Activated naive CD8-positive, alpha-beta T cell treated with anti-CD3 and anti-CD28 coated beads, Interleukin-2, amount 50 U/mL, for 16 hours (primary cell): ENCODE measurements around the gene SIGLEC10.
A peak's percentile ranks its signal among the peaks of the same experiment; 100 is the strongest.

Experiments
- DNase-seq: peaks from one replicate; pipeline ENCODE4 v3.0.0-alpha.2; 2020; ENCODE audit warnings: low read depth, low spot score

The SIGLEC10 gene

DNA sequence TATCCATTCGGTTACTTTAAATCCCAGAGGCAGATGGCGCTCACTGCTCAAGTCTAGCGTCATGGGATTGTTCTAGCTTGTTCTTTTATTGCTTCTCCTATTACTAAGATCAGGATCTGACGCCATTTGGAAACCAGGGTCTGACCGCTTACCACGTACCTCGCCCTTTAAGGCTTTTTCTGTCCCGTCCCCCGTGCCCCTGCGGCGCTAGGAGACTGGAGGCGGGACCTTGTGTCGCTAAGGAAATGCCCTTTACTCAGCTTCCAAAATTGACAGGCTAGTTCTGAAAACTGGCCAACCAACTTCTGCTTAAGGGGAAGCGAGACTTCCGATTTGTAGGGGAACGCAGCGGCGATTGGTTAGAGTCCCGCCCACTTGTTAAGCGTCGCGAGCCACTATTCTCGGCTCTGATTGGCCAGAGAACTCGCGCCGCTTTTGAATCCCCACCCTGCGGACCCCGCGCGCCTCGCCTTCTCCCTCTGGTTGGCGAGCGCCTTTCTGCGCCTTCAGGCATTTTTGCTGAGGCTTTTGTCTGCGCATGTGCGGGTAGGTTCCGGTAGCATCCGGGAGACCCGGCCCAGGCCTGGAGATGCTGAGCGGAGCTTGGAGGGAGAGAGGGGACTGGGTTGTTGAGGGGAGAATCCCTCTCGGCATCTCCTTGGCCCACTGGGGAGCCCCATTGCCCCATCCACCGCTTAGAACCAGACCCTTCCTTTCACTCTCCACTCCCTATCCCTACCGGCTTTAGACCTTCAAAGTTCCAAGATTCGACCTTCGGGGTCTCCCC is 23.2 kb downstream of the SIGLEC10 start:
- DNase-seq: peak; percentile 69

DNA sequence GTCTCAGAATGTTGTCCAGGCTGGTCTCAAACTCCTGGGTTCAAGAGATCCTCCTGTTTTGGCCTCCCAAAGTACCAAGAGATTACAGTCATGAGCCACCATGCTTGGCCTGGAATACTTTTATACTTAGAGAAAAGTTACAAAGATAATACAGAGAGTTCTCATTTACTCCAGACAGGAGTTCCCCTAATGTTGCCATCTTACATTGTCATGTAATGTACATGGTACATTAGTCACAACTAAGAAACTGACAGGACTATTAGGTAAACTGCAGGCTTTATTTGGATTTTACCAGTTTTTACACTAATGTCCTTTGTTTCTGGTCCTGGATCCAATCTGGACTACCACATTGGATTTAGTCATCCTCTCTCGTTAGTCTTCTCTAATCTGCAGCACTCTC is 24.7 kb downstream of the SIGLEC10 start:
- DNase-seq: no peak

DNA sequence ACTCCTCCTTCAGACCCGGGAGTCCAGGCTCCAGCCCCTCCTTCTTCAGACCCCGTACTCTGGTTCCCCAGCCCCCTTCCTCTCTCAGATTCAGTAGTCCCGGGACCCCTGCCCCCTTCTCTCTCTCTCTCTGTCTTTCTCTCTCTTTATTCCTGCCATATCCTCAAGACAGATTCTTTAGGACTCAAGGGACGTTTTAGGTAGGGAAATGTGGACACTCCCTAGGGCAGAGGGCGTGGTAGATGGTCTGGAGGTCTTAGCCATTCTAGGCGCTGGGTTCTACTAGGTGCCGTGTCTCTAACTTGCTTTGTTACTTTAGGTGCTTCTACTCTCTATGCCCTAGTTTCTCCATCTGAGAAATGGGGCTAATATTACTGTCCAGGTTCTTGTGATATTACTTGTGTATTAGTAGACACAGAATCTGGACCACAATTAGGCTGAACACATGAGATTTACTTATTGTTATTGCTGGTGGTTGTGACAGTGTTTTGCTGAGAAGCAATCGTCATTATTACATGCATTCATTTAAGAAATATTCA is 26.3 kb downstream of the SIGLEC10 start:
- DNase-seq: no peak

DNA sequence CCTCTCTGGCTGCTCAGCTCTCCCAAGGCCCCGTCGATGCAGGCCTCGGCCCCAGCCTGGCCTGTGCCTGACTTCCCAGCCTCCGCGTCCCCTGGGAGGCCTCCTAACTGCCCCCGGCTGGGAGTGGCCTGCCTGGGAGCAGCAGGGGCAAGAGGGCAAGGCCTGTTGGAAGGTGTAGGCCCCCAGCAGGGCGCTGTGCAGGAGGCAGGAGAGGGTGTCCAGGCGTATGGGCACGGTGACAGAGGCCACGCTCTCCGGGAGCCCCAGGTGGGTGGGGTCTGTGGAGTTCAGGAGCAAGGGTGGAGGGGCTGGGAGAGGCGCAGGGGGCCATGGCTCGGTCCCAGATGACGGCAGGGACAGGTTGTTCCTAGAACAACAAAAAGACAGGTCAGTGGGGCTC is 28.3 kb downstream of the SIGLEC10 start:
- DNase-seq: no peak

DNA sequence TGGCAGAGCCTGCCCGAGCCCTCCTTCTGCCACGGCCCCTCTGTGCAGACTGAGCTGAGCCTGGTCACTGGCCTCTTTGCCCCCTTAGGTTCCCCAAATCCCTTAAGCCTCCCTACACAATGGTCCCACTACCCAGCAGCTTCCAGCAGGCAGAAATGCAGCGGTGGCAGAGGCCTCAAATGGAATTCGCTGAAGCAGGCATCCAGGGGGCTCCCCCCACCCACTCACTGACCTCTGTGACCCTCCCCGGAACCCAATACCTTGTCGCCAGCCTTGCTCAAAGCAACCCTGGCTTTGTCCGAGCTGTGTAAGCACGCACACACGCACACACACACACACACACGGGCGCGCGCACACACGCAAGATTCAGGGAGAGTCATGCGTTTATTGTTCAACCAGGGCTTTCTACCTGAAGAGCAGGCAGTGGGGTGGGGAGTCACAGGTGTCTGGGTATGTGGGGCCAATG is 29.5 kb downstream of the SIGLEC10 start, which contains the start of gene LIM2:
TSS of gene LIM2 (minus strand) at position 51 of the 466 bp plus-strand sequence. CDS start 531 bp downstream, outside the sequence.
- no peak for DNase-seq

DNA sequence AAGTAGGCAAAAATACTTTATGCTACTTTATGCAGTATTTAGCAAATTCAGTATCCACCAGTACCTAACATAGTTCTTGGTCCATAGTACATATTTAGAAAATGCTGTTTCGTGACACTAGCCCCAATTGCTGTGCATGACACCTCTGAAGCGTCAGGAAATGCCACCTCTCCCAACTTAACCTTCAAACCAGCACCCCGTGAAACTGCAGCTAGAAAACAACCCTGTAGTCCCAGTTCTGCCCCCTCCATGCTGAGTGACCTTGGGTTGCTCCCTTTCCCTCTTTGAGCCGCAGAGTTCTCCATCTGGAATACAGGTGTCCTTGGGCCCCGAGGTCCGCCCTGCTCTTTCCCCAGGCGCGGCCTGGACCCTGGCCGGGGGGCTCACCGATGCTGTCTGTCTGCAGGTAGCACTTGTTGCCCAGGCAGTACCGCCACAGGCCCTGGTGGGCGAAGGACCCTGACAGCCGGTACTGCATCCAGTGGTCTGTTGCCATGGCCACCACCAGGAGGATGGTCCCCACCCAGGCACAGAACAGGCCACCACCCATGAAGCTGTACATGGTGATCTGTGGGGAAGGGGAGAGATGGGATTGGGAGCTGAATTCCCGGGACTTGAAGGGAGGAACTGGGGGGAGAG is 30.4 kb downstream of the SIGLEC10 start:
- no peak for DNase-seq

DNA sequence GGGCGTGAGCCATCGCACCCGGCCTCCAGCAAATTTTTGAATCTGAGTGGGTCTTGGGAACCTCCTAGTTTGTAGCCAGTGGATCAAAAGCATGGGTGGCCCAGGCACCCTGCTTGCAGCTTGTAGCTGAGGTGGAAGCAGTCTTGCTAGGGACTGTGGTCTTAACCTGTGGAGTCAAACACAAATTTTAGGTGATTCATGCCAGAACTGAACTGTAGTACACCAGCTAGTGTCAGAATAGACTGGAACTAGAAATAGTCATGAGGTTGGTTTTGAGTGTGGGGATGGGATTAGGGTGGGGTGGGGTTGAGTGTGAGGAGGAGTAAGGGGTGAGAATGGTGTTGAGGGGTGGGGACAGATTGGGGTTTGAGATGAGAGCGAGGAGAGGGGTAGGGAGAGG is 35.4 kb downstream of the SIGLEC10 start:
- DNase-seq: no peak

DNA sequence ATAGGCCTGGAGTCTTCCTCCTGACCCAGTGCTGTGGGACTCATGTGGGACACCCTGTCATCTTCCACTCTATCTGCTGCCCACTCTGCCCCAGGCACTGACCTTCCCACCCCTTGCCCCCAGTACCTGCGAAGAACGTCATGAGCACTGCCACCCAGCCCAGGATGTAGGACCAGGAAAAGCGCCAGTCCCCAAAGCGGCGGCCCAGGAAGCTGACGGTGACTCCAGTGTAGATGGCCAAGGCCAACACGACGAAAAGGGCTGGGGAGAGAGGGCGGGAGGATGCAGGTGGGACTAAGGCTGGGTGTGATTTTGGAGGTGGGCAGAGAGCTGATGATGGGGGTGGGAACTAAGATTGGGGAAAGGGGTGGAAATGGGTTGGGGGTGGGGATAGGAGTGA is 37.1 kb downstream of the SIGLEC10 start:
- no peak for DNase-seq

DNA sequence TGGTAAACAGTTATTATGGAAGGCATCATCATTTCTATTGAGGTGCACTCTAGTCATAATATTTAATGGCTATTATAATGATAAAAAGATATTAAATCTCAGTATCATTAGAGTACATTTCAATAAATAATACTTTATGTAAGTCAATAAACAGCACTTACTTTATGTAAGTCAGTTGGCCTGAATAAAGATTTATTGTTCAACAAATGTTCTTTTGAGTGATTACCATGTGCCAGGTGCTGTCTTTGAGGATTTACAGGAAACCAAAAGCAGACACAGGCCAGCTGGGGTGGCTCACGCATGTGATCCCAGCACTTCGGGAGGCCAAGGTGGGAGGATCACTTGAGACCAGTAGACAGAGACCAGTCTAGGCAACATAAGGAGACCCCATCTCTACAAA is 40.0 kb downstream of the SIGLEC10 start:
- DNase-seq: no peak

DNA sequence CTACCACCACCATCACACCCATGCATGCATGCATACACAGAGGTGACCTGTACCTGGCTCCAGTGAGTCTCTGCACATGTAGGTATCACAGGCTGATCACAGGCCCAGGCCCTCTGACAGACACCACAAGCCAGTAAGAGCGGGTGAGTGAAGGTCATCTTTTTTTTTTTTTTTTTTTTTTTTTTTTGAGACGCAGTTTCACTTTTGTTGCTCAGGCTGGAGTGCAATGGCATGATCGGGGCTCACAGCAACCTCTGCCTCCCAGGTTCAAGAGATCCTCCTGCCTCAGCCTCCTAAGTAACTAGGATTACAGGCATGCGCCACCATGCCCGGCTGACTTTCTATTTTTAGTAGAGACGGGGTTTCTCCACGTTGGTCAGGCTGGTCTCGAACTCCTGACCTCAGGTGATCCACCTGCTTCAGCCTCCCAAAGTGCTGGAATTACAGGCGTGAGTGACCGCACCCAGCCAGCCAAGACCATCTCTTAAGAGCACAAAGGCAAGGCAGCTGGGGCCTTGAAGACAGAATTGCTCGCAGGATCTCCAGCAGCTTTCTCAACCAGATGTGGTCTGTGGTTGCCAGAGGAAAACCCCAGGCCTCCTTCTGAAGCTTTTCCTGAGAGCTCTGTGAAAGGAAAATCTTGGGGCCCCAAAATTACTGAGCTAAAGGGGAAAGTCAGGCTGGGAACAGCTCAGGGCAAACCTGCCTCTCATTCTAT is 41.8 kb downstream of the SIGLEC10 start:
- DNase-seq: no peak

DNA sequence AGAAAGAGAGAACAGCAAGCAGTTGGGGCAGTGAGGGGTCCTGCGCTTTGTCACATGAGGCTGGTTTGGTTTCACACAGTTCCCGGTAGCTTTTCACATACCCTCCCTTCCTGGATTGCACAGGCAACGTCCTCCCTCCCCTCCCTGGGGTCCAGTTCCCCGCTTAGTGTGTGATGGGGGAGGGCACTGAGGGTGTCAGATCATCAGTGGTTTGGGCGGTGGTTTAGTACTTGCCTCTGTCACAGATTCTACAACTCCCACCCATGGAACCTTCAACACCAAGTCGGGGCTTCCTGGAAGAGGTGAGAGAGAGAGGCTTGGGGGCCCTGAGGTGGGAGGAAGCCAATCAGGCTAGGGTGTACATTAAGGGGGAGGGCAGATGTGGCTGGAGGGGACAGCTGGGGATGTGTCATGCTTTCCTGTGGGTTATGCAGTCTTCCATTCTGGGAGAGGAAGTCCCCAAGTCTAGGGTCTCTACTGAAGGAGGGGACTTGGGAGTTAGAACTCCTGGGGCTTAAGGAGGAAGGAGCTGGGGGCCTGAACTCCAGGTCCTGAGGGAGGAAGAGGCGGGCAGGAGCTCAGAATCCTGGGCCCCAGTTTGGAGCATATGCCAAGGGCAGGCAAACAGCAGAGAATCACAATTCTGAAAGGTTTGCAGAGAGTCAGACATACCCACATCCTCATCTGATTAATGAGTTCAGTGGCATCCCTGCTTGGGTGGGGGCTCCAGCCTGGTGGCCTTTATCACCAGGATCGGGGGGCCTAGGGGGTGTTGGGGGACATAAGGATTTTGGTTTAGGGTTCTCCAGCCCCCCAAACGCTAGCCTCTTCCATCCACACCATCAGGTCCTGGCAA is 44.6 kb downstream of the SIGLEC10 start, which contains the start of gene NKG7:
TSS of gene NKG7 (minus strand) at position 6 of the 856 bp plus-strand sequence. CDS start 119 bp downstream, outside the sequence.
- DNase-seq: peak; percentile 77

DNA sequence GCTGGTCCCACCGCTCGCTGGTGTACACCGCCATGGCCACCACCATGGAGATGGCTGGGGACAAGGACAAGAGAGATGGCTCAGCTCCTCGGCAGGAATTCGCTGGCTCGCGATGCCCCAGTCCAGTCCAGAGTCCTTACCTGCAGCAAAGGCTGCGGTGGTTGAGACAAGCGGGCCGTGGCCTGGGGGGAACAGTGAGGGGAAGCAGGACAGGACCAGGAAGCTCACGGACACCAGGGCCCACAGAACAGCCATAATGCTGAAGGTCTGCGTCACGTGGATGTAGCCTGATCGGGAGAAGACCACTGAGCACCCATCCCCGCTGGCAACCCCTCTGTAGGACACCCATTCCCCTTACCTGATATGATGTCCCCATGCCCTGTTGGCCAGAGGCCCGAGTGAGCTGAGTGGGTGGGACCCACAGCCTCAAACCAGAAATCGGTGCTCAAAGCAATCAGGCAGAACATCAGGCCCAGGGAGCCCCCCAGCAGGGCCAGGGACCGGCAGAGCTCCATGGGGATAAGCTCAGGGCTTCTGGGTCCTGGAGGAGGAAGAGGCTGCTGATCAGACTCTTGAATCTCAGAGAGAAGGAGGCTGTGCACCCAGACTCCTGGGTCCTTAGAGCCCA is 45.3 kb downstream of the SIGLEC10 start:
- DNase-seq: no peak

DNA sequence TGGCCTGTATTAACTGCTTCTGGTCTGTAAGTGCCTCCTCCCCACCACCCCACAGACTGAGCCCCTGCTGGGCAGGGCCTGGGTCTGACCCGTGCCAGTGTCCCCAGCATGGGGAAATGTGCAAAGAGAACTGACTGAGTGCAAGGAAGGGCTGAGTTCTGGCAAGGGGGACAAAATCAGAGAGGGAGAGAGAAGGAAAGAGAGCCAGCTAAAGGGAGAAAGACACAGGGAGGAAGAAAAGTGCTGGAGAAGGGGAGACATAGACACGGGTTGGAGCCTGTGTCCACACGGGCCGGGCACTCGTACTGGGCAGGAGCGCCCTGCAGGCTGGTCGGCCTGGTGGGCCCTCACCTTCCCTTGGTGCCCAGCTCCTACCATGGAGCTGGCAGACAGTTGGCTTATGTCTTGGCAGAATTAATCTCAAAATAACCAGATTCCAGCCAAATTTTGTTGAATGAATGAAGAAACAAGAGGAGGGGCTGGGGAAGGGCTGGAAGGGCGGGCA is 46.2 kb downstream of the SIGLEC10 start:
- DNase-seq: no peak

DNA sequence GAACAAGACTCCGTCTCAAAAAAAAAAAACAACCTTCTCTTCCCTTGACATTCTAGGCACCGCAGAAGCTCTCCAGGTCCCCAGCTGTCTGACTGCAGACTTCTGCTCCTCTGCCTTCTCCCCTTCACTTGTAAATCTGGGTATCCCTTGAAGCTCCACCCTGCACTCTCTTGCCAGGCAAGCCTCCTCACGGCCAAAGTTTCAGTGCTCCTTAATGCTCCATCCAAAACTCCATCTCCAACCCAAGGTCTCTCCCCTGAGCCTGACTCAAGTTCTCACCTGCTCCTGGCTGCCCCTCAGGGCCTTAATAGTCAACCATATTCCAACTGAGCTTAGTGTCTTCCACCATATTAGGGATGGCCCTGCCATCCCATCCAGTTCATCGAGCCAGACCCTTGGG is 47.2 kb downstream of the SIGLEC10 start:
- DNase-seq: no peak

DNA sequence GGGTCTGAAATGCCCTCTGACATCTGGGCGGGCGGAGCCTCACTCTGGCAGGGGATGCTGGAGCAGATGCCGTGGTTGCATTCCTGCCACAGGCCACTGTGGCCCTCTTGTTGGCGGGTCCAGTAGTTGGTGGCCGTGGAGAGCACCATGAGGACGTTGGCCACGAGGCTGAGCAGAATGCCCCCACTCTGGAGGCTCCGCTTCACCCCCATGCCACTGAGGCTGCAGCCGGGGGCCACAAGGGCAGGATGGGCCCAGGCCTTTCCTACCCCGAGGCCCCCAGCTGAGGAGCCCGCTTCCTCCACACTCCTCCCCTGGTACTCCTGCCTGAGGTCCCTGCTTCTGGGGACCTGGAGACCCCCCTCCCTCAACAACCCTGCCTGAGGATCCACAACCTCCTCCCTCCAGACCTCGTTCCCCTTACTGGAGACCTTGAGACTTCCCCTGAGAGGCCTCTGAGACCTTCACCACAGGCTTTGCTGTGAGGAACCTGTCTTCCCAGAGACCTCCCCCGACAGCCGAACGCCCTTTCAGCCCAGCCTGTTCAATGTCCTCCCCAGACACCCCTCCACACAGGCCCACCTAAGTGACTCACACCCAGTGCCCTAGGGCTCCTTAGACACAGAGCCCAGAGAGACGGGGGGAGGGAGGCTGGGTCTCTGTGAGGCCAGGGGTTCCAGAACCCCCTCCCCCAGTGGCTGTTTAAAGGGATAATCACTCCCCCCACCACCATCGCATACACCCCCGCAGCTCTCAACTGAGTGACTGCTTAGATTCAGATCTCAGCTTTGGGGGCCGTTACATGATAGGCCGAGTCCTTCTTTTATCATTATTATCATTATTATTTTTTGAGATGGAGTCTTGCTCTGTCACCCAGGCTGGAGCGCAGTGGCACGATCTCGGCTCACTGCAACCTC is 48.8 kb downstream of the SIGLEC10 start, which contains the start of gene CLDND2:
TSS of gene CLDND2 (minus strand) at position 638 of the 917 bp plus-strand sequence. CDS start at position 212, 426 bp downstream.
- no peak for DNase-seq

DNA sequence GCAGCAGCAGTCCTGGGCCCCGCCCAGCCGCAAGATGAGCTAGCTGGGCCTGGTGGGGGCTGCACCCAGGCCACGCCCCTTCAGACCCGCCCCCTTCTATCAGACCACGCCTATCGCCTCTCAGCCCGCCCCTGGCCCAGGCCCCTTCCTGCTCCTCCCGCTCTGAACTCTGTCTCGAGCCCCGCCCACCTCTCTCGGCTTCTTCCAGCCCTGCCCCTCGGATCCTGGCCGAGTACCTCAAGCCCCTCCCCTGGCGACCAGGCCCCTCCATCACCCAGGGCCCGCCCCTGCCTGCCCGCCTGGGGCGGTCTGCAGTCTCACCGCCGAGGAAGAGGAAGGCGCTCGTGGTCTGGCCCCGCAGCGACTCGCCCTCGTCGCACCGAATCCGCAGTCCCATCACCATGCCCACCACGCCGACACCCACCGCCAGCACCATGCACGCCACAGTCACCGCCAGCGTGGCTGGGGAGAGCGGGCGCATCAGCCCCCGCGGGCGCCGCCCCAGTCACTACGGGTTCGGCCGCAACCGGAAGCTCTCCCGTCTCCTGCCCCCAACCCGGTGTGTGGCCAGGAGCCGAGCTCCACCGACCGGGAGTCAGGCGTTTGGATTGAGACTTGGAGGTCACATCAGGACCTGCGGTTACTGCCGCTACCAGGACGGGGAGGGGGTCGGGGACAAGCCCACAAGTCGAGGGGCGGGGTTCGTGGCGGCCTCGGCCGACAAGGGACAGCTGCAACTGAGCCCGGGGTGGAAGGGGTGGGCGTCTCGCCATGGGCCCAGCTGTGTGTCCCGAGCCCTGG is 49.7 kb downstream of the SIGLEC10 start:
- DNase-seq: peak; percentile 96

DNA sequence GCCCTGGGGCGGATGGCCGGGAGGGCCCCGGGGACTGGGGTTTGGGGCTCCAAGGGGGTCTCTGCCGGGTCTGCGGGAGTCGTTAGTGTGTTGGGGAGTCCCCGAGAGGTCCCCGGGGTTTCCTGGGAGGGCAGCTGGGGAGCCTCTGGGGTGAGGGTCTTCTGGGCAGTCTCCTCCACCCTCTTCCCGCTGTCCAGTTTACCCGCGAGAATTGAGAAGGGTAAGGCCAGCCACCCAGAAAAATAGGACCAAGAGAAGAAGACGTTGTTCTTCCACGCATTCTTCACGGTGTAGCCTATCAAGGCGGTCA is 50.2 kb downstream of the SIGLEC10 start:
- no peak for DNase-seq
